Neutrophil (primary cell): Measurements from ENCODE around the gene FRS2.

Experiments used
- H3K27ac ChIP-seq: fragments of 200-600 bp; sonication (generic); 2 replicates; pipeline ENCODE4 v1.5.1; 2016; ENCODE audit warnings: mild to moderate bottlenecking, moderate library complexity
- H3K27me3 ChIP-seq: fragments of 200-600 bp; sonication (generic); 2 replicates; pipeline ENCODE4 v1.6.0; 2016; ENCODE audit warnings: mild to moderate bottlenecking
- H3K36me3 ChIP-seq: fragments of 200-600 bp; sonication (generic); 2 replicates; pipeline ENCODE4 v1.5.1; 2017
- H3K4me1 ChIP-seq, 2 experiments: fragments of 200-600 bp in 1 of 2; sonication (generic) in 1 of 2; 1 replicate in 1 of 2; 2 replicates in 1 of 2; pipeline versions ENCODE4 v1.5.1 to v1.6.1; 2013 to 2016; ENCODE audit warnings: low read depth in 1 of 2, low read length in 1 of 2, mild to moderate bottlenecking in 1 of 2, moderate library complexity in 1 of 2; ENCODE audit not compliant: control insufficient read depth in 1 of 2, insufficient read depth in 1 of 2
- H3K4me3 ChIP-seq, 2 experiments: fragments of 200-600 bp in 1 of 2; sonication (generic) in 1 of 2; 1 replicate in 1 of 2; 2 replicates in 1 of 2; pipeline ENCODE4 v1.5.1; 2013 to 2016; ENCODE audit warnings: low read depth in 1 of 2, low read length in 1 of 2, mild to moderate bottlenecking in 1 of 2, moderate library complexity in 1 of 2
- H3K9me3 ChIP-seq: fragments of 200-600 bp; sonication (generic); 2 replicates; pipeline ENCODE4 v1.5.1; 2016
- TF ChIP-seq, protein P1 (sequence below): fragments of 200-600 bp; sonication (generic); IDR thresholded peaks from 2 replicates; pipeline ENCODE4 v1.5.1; 2016; ENCODE audit warnings: antibody characterized with exemption

Gene FRS2

DNA sequence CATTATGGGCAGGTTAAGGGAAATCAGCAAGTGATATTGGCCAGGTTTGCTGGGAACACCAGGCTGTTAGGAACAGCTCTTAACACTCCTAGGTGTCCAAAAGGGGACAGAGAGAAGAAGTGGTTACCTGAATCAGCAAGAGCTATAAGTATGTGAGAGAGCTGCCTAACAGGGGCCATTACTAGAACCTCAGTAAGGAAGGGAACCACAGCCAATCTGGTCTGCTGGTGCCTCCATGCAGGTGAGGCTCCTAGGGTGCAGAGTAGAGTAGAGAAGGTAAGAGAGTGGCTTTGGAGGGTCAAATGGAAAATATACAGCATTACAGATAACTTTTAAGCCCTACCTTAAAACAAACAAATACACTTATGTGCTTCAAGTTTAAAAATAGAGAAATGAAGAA, 78.5 kb downstream of the FRS2 start:
- H3K36me3 ChIP-seq: no peaks in the 10 kb centered on the region
- H3K4me3 ChIP-seq: no peak overlapping the region
- H3K27ac ChIP-seq: no peak overlapping the region
- H3K27me3 ChIP-seq: no peaks in the 10 kb centered on the region
- H3K4me1 ChIP-seq: no peaks in the 10 kb centered on the region
- H3K9me3 ChIP-seq: peaks cover under 1% of the 10 kb centered on the region
- TF ChIP-seq, protein P1, sequence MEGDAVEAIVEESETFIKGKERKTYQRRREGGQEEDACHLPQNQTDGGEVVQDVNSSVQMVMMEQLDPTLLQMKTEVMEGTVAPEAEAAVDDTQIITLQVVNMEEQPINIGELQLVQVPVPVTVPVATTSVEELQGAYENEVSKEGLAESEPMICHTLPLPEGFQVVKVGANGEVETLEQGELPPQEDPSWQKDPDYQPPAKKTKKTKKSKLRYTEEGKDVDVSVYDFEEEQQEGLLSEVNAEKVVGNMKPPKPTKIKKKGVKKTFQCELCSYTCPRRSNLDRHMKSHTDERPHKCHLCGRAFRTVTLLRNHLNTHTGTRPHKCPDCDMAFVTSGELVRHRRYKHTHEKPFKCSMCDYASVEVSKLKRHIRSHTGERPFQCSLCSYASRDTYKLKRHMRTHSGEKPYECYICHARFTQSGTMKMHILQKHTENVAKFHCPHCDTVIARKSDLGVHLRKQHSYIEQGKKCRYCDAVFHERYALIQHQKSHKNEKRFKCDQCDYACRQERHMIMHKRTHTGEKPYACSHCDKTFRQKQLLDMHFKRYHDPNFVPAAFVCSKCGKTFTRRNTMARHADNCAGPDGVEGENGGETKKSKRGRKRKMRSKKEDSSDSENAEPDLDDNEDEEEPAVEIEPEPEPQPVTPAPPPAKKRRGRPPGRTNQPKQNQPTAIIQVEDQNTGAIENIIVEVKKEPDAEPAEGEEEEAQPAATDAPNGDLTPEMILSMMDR: no peak

- no peaks in the 10 kb centered on the region for H3K9me3 ChIP-seq
- H3K4me1 ChIP-seq: no peaks in the 10 kb centered on the region
- H3K27ac ChIP-seq: no peak overlapping the region
- no peaks in the 10 kb centered on the region for H3K27me3 ChIP-seq
- TF ChIP-seq, protein P1: no peak
- no peak overlapping the region for H3K4me3 ChIP-seq
- H3K36me3 ChIP-seq: no peaks in the 10 kb centered on the region
Measured at GRCh38 chr12:69550569-69551350, 80.6 kb downstream of the FRS2 start.

- no peak overlapping the region for H3K27ac ChIP-seq
- no peaks in the 10 kb centered on the region for H3K4me1 ChIP-seq
- peaks cover 3% of the 10 kb centered on the region for H3K36me3 ChIP-seq
- TF ChIP-seq, protein P1: no peak
- H3K4me3 ChIP-seq: no peak overlapping the region
- H3K27me3 ChIP-seq: no peaks in the 10 kb centered on the region
- H3K9me3 ChIP-seq: no peaks in the 10 kb centered on the region
Measured at GRCh38 chr12:69553628-69554248, 83.5 kb downstream of the FRS2 start.

GRCh38 chr12:69555461-69555860, 85.3 kb downstream of the FRS2 start:
- H3K27me3 ChIP-seq: no peaks in the 10 kb centered on the region
- TF ChIP-seq, protein P1: no peak
- H3K36me3 ChIP-seq: peaks cover 3% of the 10 kb centered on the region
- no peaks in the 10 kb centered on the region for H3K4me1 ChIP-seq
- no peak overlapping the region for H3K27ac ChIP-seq
- no peaks in the 10 kb centered on the region for H3K9me3 ChIP-seq
- H3K4me3 ChIP-seq: no peak overlapping the region

- Histone ChIP-seq H3K4me3 (no peak overlapping the region), H3K9me3 (no peaks in the 10 kb centered on the region), H3K4me1 (no peaks in the 10 kb centered on the region), H3K27me3 (no peaks in the 10 kb centered on the region), H3K36me3 (peaks cover 3% of the 10 kb centered on the region), H3K27ac (no peak overlapping the region)
- TF ChIP-seq, protein P1: no peak
Measured at GRCh38 chr12:69556383-69556782, 86.2 kb downstream of the FRS2 start.
